ENCODE measurements around the gene PBOV1. TPM values are rescaled to one million over a fixed set of nuclear protein-coding genes. Genes with fewer than 3 reads are reported as not detected.

Gene PBOV1
- total and polyA plus RNA-seq, 8 donors = 0.06 to 0.18 (median 0.11) TPM; not detected in 3

GRCh38 chr6:138229072-138229471 lies 10.8 kb upstream of the PBOV1 start:
- TF ChIP-seq CTCF (IDR thresholded peaks at IDR 0.05) = no peak
- Histone ChIP-seq H3K4me1 (no peaks in the 10 kb centered on the region), H3K9me3 (no peaks in the 10 kb centered on the region), H3K36me3 (no peaks in the 10 kb centered on the region), H3K27me3 (no peaks in the 10 kb centered on the region), H3K27ac (no peak overlapping the region), H3K4me3 (no peak overlapping the region)
- no peak for ATAC-seq
- intact Hi-C loops (cut with DNase I) = no loop called here
- DNase-seq = no peak

GRCh38 chr6:138227316-138227781 lies 9.1 kb upstream of the PBOV1 start:
- H3K27ac ChIP-seq = peak overlapping the region in 1 of 2 donors; percentile 57
- intact Hi-C loops (cut with DNase I) = no loop called here

GRCh38 chr6:138226700-138227315 lies 8.5 kb upstream of the PBOV1 start:
- Histone ChIP-seq H3K4me3 (no peak overlapping the region), H3K27ac (peak overlapping the region in 1 of 2 donors; percentile 57), H3K36me3 (no peaks in the 10 kb centered on the region), H3K4me1 (no peaks in the 10 kb centered on the region), H3K9me3 (no peaks in the 10 kb centered on the region), H3K27me3 (no peaks in the 10 kb centered on the region)
- no peak for DNase-seq
- ATAC-seq = no peak
- intact Hi-C loops (cut with DNase I) = no loop called here
- TF ChIP-seq CTCF (IDR thresholded peaks at IDR 0.05) = no peak

More at GRCh38 chr6:138227316-138227781, 9.1 kb upstream of the PBOV1 start:
- Histone ChIP-seq H3K27me3 (no peaks in the 10 kb centered on the region), H3K4me3 (no peak overlapping the region), H3K36me3 (no peaks in the 10 kb centered on the region), H3K9me3 (no peaks in the 10 kb centered on the region), H3K4me1 (no peaks in the 10 kb centered on the region)
- no peak for TF ChIP-seq CTCF (IDR thresholded peaks at IDR 0.05)
- ATAC-seq (peak; percentile 81), DNase-seq (peak in 2 of 4 donors; percentile 61 to 62)

GRCh38 chr6:138225953-138226352 lies 7.7 kb upstream of the PBOV1 start:
- ATAC-seq = no peak
- no peaks in the 10 kb centered on the region for H3K36me3 ChIP-seq
- no peak for DNase-seq
- TF ChIP-seq CTCF (IDR thresholded peaks at IDR 0.05) = no peak
- H3K4me1 ChIP-seq = no peaks in the 10 kb centered on the region
- no peak overlapping the region for H3K4me3 ChIP-seq
- H3K27me3 ChIP-seq = no peaks in the 10 kb centered on the region
- no peaks in the 10 kb centered on the region for H3K9me3 ChIP-seq
- no peak overlapping the region for H3K27ac ChIP-seq
- intact Hi-C loops (cut with DNase I) = no loop called here

- DNase-seq (no peak), ATAC-seq (peak; percentile 8)
- no peaks in the 10 kb centered on the region for H3K27me3 ChIP-seq
- H3K36me3 ChIP-seq = no peaks in the 10 kb centered on the region
- H3K4me3 ChIP-seq = no peak overlapping the region
- no peaks in the 10 kb centered on the region for H3K9me3 ChIP-seq
- peak overlapping the region in 1 of 2 donors; percentile 20 for H3K27ac ChIP-seq
- no peak for TF ChIP-seq CTCF (IDR thresholded peaks at IDR 0.05)
- no peaks in the 10 kb centered on the region for H3K4me1 ChIP-seq
- intact Hi-C loops (cut with DNase I) = no loop called here
Observed at GRCh38 chr6:138222901-138223546, 4.7 kb upstream of the PBOV1 start.
